ENCODE data around the gene TRIM17.

DNA sequence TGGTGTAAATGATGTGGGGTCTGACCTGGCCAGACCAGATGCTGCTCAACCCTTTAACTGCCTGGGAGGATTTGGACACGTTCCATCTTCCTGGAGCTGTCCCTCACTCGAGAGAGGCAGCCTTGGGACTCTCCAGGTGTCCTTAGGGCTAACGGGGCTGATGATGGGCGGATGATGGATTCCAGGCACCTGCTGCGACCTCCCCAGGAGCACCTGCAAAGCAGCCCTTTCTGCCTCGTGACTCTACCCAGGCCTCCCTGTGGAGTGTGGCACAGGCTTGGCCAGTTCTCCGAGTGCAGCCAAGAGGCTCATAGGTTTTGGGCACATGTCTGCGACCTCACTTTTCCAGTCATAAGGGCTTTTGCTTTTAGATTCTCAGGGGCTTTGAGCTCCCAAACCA is 12.3 kb upstream of the TRIM17 start:
- TF ChIP-seq, protein P1, sequence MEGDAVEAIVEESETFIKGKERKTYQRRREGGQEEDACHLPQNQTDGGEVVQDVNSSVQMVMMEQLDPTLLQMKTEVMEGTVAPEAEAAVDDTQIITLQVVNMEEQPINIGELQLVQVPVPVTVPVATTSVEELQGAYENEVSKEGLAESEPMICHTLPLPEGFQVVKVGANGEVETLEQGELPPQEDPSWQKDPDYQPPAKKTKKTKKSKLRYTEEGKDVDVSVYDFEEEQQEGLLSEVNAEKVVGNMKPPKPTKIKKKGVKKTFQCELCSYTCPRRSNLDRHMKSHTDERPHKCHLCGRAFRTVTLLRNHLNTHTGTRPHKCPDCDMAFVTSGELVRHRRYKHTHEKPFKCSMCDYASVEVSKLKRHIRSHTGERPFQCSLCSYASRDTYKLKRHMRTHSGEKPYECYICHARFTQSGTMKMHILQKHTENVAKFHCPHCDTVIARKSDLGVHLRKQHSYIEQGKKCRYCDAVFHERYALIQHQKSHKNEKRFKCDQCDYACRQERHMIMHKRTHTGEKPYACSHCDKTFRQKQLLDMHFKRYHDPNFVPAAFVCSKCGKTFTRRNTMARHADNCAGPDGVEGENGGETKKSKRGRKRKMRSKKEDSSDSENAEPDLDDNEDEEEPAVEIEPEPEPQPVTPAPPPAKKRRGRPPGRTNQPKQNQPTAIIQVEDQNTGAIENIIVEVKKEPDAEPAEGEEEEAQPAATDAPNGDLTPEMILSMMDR (IDR thresholded peaks at IDR 0.05; ENCODE audit: low read length), result no peak
- TF ChIP-seq EZH2phosphoT487 (IDR thresholded peaks at IDR 0.05; ENCODE audit: low read length), result no peak
- no peak for TF ChIP-seq EZH2 (optimal IDR thresholded peaks at IDR 0.05; ENCODE audit: low read depth, low read length)
